Astrocyte (in vitro differentiated cells and primary cell): ENCODE measurements around the gene RMI2.

Source experiments
- CTCF ChIP-seq: IDR thresholded peaks from 2 replicates; pipeline ENCODE4 v1.5.1; 2011; ENCODE audit warnings: low read depth, mild to moderate bottlenecking, inconsistent platforms, low read length, moderate library complexity; ENCODE audit not compliant: insufficient read depth
- EZH2 ChIP-seq: IDR thresholded peaks from 2 replicates; pipeline ENCODE4 v1.6.1; 2012; ENCODE audit warnings: mild to moderate bottlenecking, low read length, inconsistent platforms; ENCODE audit not compliant: insufficient read depth

- TF ChIP-seq EZH2 (no peak), CTCF (no peak)
Observed at GRCh38 chr16:11400076-11400475, 54.8 kb downstream of the RMI2 start.
